ENCODE data around the gene LGI2.
A peak's percentile ranks its signal among the peaks of the same experiment; 100 is the strongest.

The LGI2 gene

DNA sequence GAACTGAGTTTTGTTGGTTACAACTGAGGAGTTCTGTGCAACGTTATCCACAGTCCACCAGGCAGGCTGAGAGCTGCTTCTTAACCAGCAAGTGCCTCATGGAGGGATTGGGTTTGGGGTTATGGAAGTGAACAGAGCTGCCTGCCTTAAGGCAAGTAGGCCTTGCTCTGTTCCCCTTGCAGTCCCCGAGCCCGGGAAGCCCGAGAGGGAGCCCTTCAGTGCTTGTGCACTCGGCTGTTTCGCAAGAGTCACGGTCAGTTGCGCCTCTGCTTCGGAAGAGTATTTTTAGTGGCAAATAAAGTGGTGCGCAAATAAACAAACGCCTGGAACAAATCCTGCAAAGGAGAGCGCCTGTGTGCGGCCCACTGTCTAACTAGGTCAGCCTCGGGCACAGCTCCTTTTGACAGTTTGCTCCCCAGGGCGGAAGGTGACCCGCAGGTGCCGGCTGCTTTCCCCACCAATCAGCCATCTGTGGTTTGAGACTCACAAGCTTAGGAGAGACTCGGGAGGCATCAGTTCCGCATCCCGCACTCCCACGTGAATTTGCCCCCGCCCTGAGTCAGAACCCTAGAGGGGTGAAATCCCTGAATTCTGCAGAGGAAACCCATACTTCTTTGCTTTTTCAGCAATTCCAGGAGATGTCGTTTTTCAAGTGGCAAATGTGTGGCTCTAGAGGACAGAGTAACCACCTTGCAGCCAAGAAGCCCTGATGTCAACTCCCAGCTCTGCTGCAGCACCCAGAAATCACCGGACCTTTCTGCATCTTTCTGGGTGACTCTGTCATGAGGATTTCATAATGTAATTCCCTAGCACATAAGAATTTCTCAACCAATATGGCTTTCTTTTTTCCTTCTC is 56.8 kb downstream of the LGI2 start:
- peak overlapping the region; percentile 89 for H3K27ac Mint-ChIP-seq
- no peaks in the 10 kb centered on the region for H3K27me3 Mint-ChIP-seq
- intact Hi-C loops (cut with micrococcal nuclease): no loop called here
- H3K36me3 Mint-ChIP-seq (ENCODE audit: low read depth): no peaks in the 10 kb centered on the region
- peak overlapping the region; percentile 66 for H3K4me3 Mint-ChIP-seq
- H3K4me1 Mint-ChIP-seq (ENCODE audit: low read depth): peaks cover 76% of the 10 kb centered on the region
- no peaks in the 10 kb centered on the region for H3K9me3 Mint-ChIP-seq

DNA sequence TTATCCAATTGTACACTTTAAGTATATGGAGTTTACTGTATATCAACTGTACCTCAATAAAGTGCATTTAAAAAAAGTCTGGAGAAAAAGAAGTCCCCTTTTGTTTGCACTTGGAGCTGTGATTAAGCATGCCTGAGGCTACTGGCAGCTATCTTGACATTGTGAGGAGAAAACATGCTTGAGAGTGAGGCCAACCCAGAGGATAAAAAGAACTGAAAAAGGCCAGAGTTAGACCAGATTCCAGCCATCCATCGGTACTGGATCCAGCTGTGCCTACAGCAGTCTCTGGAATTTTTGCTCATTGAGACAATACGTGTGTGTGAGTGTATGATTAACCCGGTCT is 57.4 kb downstream of the LGI2 start:
- intact Hi-C loops (cut with micrococcal nuclease): no loop called here
- Mint-ChIP-seq H3K27me3 (no peaks in the 10 kb centered on the region), H3K36me3 (ENCODE audit: low read depth) (no peaks in the 10 kb centered on the region), H3K4me1 (ENCODE audit: low read depth) (peaks cover 70% of the 10 kb centered on the region), H3K4me3 (peak overlapping the region; percentile 66), H3K9me3 (no peaks in the 10 kb centered on the region), H3K27ac (peak overlapping the region; percentile 89)

GRCh38 chr4:24971192-24971591 is 59.6 kb downstream of the LGI2 start:
- Mint-ChIP-seq H3K4me3 (no peak overlapping the region), H3K27ac (no peak overlapping the region), H3K27me3 (no peaks in the 10 kb centered on the region), H3K9me3 (no peaks in the 10 kb centered on the region), H3K36me3 (ENCODE audit: low read depth) (no peaks in the 10 kb centered on the region), H3K4me1 (ENCODE audit: low read depth) (peaks cover 52% of the 10 kb centered on the region)
- intact Hi-C loops (cut with micrococcal nuclease): no loop called here

- Mint-ChIP-seq H3K27me3 (no peaks in the 10 kb centered on the region), H3K36me3 (ENCODE audit: low read depth) (no peaks in the 10 kb centered on the region), H3K27ac (no peak overlapping the region), H3K9me3 (no peaks in the 10 kb centered on the region), H3K4me3 (no peak overlapping the region), H3K4me1 (ENCODE audit: low read depth) (peaks cover 46% of the 10 kb centered on the region)
- intact Hi-C loops (cut with micrococcal nuclease): no loop called here
Observed at GRCh38 chr4:24970635-24971034, 60.1 kb downstream of the LGI2 start.

GRCh38 chr4:24970191-24970590 is 60.6 kb downstream of the LGI2 start:
- H3K4me1 Mint-ChIP-seq (ENCODE audit: low read depth): peaks cover 42% of the 10 kb centered on the region
- H3K27ac Mint-ChIP-seq: no peak overlapping the region
- no peaks in the 10 kb centered on the region for H3K36me3 Mint-ChIP-seq (ENCODE audit: low read depth)
- no peaks in the 10 kb centered on the region for H3K27me3 Mint-ChIP-seq
- intact Hi-C loops (cut with micrococcal nuclease): no loop called here
- H3K9me3 Mint-ChIP-seq: no peaks in the 10 kb centered on the region
- H3K4me3 Mint-ChIP-seq: no peak overlapping the region

DNA sequence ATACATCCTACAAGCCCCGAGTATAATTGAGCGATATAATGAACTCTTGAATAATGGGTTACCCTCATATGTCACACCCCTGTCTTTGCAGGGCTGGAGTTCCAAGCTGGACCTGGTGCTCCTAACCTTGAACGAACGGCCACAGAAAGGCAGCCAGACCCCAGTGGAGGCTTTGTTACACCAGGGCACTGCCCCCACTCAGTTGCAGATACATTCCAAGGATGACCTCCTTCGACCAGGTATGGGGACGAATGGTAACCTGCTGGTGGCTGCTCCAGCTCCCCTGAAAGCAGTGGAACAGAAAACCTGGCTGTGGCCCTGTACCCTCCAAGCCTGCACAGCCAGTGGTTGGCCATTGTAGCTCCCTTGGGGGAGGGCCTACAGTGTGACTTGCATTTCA is 61.3 kb downstream of the LGI2 start:
- intact Hi-C loops (cut with micrococcal nuclease): no loop called here
- peaks cover 35% of the 10 kb centered on the region for H3K4me1 Mint-ChIP-seq (ENCODE audit: low read depth)
- no peaks in the 10 kb centered on the region for H3K27me3 Mint-ChIP-seq
- no peaks in the 10 kb centered on the region for H3K36me3 Mint-ChIP-seq (ENCODE audit: low read depth)
- H3K4me3 Mint-ChIP-seq: no peak overlapping the region
- no peaks in the 10 kb centered on the region for H3K9me3 Mint-ChIP-seq
- no peak overlapping the region for H3K27ac Mint-ChIP-seq

GRCh38 chr4:24968992-24969391 is 61.8 kb downstream of the LGI2 start:
- intact Hi-C loops (cut with micrococcal nuclease): no loop called here
- H3K4me1 Mint-ChIP-seq (ENCODE audit: low read depth): peaks cover 30% of the 10 kb centered on the region
- H3K27ac Mint-ChIP-seq: no peak overlapping the region
- no peaks in the 10 kb centered on the region for H3K36me3 Mint-ChIP-seq (ENCODE audit: low read depth)
- H3K27me3 Mint-ChIP-seq: no peaks in the 10 kb centered on the region
- H3K9me3 Mint-ChIP-seq: no peaks in the 10 kb centered on the region
- no peak overlapping the region for H3K4me3 Mint-ChIP-seq

GRCh38 chr4:24968278-24968677 is 62.5 kb downstream of the LGI2 start:
- Mint-ChIP-seq H3K4me3 (no peak overlapping the region), H3K4me1 (ENCODE audit: low read depth) (peaks cover 23% of the 10 kb centered on the region), H3K27me3 (no peaks in the 10 kb centered on the region), H3K9me3 (no peaks in the 10 kb centered on the region), H3K36me3 (ENCODE audit: low read depth) (no peaks in the 10 kb centered on the region), H3K27ac (no peak overlapping the region)
- intact Hi-C loops (cut with micrococcal nuclease): no loop called here

DNA sequence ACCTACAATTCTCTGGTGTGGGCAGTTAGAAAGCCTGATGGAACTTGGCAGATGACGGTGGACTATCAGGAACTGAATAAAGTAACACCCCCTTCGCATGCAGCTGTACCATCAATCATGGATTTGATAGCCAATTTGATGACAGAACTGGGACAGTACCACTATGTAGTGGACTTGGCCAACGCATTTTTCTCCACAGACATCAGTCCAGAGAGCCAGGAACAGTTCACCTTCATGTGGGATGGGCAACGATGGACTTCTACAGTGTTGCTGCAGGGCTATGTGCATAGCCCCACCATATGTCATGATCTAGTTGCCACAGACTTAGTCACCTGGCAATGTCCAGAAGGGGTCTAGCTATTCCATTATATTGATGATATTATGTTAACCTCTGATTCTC is 63.4 kb downstream of the LGI2 start:
- Mint-ChIP-seq H3K9me3 (no peaks in the 10 kb centered on the region), H3K27me3 (no peaks in the 10 kb centered on the region), H3K4me3 (no peak overlapping the region), H3K36me3 (ENCODE audit: low read depth) (no peaks in the 10 kb centered on the region), H3K4me1 (ENCODE audit: low read depth) (peaks cover 13% of the 10 kb centered on the region), H3K27ac (no peak overlapping the region)
- intact Hi-C loops (cut with micrococcal nuclease): no loop called here

DNA sequence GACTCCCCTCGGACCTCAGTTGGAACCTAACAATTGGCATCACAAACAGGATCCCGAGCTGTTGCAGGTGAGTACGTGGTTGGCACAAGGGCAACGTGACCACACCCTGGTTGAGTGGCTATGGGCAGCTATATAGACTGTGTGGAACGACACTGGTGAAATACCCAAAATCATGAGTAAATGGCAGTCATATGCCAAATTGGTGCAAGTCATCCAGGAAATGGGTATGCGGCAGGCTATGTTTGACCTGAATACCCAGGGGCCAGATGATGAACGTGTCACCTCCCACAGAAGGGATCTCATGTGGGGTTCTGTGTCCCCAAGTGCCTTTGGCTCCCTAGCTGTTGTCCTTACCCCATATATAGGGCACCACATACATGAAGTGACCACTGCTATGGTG is 64.7 kb downstream of the LGI2 start:
- Mint-ChIP-seq H3K36me3 (ENCODE audit: low read depth) (no peaks in the 10 kb centered on the region), H3K27ac (no peak overlapping the region), H3K27me3 (no peaks in the 10 kb centered on the region), H3K4me3 (no peak overlapping the region), H3K9me3 (no peaks in the 10 kb centered on the region), H3K4me1 (ENCODE audit: low read depth) (peaks cover 4% of the 10 kb centered on the region)
- intact Hi-C loops (cut with micrococcal nuclease): no loop called here

GRCh38 chr4:24965627-24966026 is 65.1 kb downstream of the LGI2 start:
- H3K9me3 Mint-ChIP-seq: no peaks in the 10 kb centered on the region
- H3K27me3 Mint-ChIP-seq: no peaks in the 10 kb centered on the region
- no peak overlapping the region for H3K27ac Mint-ChIP-seq
- intact Hi-C loops (cut with micrococcal nuclease): no loop called here
- H3K4me1 Mint-ChIP-seq (ENCODE audit: low read depth): no peaks in the 10 kb centered on the region
- H3K4me3 Mint-ChIP-seq: no peak overlapping the region
- no peaks in the 10 kb centered on the region for H3K36me3 Mint-ChIP-seq (ENCODE audit: low read depth)

DNA sequence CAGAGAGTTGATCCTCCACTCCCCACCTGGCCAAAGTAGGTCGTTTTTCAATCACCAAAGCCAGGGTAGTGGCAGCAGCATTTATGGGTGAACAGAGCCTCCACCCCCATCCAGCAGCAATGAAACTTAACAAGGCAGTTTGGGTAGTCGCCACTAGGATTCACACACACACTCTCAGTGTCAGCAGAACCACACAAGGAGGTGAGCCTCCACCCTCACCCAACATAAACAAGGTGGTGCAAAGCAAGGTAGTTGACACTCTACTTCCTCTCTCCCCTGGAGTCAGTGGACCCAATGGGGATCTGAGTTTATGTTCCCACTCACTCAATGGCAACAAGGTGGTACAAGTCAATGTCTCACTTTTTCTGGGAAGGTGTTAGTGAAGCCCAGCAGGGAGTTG is 67.5 kb downstream of the LGI2 start:
- no peaks in the 10 kb centered on the region for H3K36me3 Mint-ChIP-seq (ENCODE audit: low read depth)
- intact Hi-C loops (cut with micrococcal nuclease): no loop called here
- H3K4me1 Mint-ChIP-seq (ENCODE audit: low read depth): no peaks in the 10 kb centered on the region
- no peaks in the 10 kb centered on the region for H3K9me3 Mint-ChIP-seq
- H3K4me3 Mint-ChIP-seq: no peak overlapping the region
- no peaks in the 10 kb centered on the region for H3K27me3 Mint-ChIP-seq
- H3K27ac Mint-ChIP-seq: no peak overlapping the region

DNA sequence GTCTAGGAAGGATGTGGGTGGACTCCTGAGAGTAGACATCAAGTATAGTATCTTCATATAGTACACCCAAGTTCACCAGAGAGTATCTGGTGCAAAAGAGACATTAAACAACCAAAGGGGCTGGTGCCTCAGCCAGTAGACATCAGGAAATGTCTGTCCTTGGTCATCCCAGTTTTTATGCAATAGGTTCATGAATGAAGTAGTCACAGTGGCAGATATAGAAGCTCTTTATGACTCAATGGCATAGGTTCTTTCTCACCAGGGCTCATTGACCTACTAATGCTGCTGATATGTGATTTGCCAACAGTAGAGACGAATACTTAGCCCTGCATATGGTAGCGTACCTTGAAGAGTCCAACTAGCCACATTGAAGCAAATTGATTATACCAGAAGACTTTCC is 72.9 kb downstream of the LGI2 start:
- Mint-ChIP-seq H3K36me3 (ENCODE audit: low read depth) (no peaks in the 10 kb centered on the region), H3K4me1 (ENCODE audit: low read depth) (peaks cover 5% of the 10 kb centered on the region), H3K4me3 (no peak overlapping the region), H3K27me3 (no peaks in the 10 kb centered on the region), H3K9me3 (peaks cover 11% of the 10 kb centered on the region), H3K27ac (no peak overlapping the region)
- intact Hi-C loops (cut with micrococcal nuclease): no loop called here

DNA sequence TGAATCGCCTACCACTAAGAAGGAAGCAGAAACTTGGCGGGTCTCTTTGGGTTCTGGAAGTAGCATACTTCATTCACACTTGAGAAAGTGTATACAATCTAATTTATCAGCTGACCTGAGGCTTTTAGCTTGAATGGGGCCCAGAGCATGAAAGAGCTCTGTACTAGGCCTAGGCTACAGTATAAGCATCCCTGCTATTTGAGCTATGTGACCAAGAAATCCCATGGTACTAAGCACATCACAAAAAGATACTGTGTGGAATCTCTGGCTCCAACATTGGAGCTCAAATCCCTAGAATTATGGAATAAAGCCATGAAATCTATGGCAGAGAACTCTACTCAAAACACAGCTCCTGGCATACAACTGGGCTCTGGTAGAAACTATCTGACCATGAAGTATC is 74.0 kb downstream of the LGI2 start:
- Mint-ChIP-seq H3K27ac (no peak overlapping the region), H3K4me3 (no peak overlapping the region), H3K9me3 (peaks cover 11% of the 10 kb centered on the region), H3K27me3 (no peaks in the 10 kb centered on the region), H3K36me3 (ENCODE audit: low read depth) (no peaks in the 10 kb centered on the region), H3K4me1 (ENCODE audit: low read depth) (peaks cover 5% of the 10 kb centered on the region)
- intact Hi-C loops (cut with micrococcal nuclease): no loop called here

DNA sequence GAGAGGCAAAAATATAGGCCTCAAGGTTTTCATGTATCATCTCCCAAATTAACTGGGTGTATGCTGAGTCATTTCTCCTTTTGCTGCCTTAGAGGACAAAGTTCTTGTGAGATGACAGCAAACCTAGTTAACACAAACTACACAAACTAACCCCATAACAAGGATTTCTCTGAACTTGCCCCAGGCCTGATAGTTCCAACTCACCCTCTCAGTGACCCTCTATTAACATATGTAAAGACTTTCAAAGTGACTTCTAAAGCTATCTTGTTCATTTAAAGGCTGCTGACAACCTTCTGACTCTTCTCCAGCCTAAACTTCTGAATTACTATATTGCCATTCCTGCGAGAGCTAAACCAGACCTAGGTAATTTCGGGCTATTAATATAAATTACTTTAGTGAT is 74.7 kb downstream of the LGI2 start:
- peaks cover 11% of the 10 kb centered on the region for H3K9me3 Mint-ChIP-seq
- no peaks in the 10 kb centered on the region for H3K36me3 Mint-ChIP-seq (ENCODE audit: low read depth)
- H3K27me3 Mint-ChIP-seq: no peaks in the 10 kb centered on the region
- peaks cover 5% of the 10 kb centered on the region for H3K4me1 Mint-ChIP-seq (ENCODE audit: low read depth)
- H3K4me3 Mint-ChIP-seq: no peak overlapping the region
- H3K27ac Mint-ChIP-seq: no peak overlapping the region
- intact Hi-C loops (cut with micrococcal nuclease): no loop called here

All from dendritic cell treated with granulocyte-macrophage colony-stimulating factor and Interleukin-4, amounts not matched to agents 40 ng/mL and 50 ng/mL, for 4 days (primary cell).